ENCODE results near the gene LRIT2.

Gene LRIT2

DNA sequence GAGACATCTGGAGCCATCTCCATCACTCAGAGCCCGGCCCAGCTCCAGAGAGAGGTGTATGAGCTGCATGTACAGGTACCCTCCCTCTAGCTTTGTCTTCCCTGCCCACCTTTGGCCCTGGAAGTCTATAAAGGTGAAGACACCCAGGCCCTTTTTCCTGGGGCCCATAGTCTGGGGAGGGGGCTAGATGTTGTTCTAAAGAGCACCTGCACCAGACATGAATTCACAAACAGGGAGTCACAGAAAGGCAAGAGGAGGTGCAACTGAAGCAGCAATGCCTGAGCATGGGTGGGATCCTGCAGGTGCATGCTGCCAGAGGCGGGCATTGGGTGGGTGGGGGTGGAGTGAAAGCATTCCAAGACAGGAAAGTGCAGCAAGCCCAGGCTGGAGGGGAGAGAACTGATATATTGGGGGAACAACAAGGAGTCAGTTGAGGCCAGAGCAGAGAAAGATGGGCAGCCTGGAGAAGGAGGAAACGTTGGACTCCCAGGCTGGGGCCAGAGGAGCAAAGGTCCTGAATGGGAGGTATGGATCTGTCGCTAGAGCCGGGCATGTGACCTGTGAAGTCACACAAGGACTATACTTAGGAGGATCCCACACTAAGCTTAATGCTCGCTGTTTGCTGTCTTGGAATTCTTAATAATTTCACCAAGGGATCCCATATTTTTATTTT is 19.4 kb downstream of the LRIT2 start:
- no peak for DNase-seq (ENCODE audit: low spot score)
- no peak for FAIRE-seq

- peak; percentile 55 for DNase-seq (ENCODE audit: low spot score)
- peak; percentile 59 for FAIRE-seq
Measured at GRCh38 chr10:84205049-84205852, 20.1 kb downstream of the LRIT2 start.

DNA sequence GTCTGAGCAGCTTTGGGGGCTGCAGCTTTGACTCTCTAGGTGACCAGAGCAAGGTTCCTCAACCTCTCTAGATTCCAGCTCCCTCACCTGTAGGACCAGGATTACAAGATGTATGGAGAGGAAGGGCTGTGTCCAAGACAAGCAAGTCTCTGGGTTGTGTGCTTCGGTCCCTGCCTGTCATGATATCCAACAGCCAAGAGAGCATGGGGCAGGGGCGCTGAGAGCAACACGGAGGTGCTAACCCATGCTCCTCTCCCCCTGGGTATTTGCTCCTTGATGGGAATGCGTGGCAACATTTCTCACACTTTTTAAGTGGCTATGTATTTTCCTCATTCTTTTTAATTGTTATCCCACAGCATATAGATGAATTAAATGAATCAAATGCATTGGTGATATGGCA is 20.7 kb downstream of the LRIT2 start:
- no peak for FAIRE-seq
- DNase-seq (ENCODE audit: low spot score): no peak

DNA sequence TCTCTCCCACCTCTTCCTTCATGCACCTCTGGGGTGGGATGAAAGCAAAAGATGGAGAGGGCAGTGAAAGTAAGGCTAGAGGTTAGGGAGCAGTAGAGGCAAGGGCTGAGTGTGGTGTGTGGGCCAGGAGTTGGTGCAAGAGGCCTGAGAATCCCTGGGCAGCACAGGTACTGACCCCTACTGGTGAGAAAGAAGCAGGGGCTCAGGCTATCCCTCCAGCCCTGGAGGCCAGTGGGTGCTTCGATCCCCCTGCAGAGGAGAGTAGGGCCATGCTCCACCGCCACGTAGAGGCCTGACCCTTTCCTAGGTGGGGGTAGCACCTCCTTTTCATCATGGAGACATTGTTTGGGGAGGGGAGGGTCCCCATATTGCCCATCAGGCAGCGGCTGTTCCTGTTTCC is 21.2 kb downstream of the LRIT2 start:
- no peak for FAIRE-seq
- DNase-seq (ENCODE audit: low spot score): peak; percentile 30

- no peak for FAIRE-seq
- DNase-seq (ENCODE audit: low spot score): no peak
Measured at GRCh38 chr10:84202349-84202748, 23.0 kb downstream of the LRIT2 start.

DNA sequence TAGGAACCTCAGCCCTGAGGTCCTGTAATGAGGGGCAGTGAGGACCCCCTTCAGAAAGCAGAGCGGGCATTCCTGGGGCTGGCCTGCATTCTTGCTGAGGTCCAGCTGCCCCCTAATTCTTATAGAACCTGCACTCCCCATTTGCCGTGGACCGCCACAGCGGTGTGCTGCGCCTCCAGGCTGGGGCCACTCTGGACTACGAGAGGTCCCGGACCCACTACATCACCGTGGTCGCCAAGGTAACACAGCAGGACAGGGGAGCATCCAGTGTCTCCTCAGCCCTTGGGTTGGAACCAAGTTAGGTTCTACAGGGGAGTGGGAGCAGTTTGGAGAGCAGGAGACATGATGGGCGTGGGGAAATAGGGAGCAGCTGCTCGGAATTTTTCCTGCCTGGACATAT is 23.7 kb downstream of the LRIT2 start:
- FAIRE-seq (no peak), DNase-seq (ENCODE audit: low spot score) (no peak)

GRCh38 chr10:84201244-84201606 is 24.1 kb downstream of the LRIT2 start:
- FAIRE-seq: no peak
- no peak for DNase-seq (ENCODE audit: low spot score)

- FAIRE-seq (no peak), DNase-seq (ENCODE audit: low spot score) (no peak)
Measured at GRCh38 chr10:84200537-84201243, 24.7 kb downstream of the LRIT2 start.

- FAIRE-seq: no peak
- DNase-seq (ENCODE audit: low spot score): no peak
Measured at GRCh38 chr10:84198206-84198915, 27.0 kb downstream of the LRIT2 start.

DNA sequence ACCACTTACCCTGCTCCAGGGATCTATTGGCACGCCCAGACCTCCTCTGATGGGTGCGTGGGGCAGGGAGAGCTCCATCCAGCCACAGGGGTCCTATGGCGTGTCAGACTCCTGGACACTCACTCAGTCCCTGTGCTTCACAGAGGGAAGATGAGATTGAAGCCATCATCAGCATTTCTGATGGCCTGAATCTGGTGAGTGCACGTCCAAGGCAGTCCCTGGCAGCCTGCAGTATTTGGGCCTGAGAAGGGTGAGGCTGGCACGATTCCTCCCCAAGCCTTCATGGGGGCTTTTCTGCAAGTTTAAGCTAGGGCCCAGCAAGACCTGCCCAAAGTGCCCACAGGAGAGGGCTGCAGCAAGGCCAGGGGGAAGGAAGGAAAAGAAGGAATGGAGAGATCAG is 27.7 kb downstream of the LRIT2 start:
- FAIRE-seq: no peak

GRCh38 chr10:84196941-84197340 is 28.4 kb downstream of the LRIT2 start:
- DNase-seq (ENCODE audit: low spot score): no peak
- no peak for FAIRE-seq

More for the DNA sequence above, 27.7 kb downstream of the LRIT2 start:
- DNase-seq (ENCODE audit: low spot score): no peak

DNA sequence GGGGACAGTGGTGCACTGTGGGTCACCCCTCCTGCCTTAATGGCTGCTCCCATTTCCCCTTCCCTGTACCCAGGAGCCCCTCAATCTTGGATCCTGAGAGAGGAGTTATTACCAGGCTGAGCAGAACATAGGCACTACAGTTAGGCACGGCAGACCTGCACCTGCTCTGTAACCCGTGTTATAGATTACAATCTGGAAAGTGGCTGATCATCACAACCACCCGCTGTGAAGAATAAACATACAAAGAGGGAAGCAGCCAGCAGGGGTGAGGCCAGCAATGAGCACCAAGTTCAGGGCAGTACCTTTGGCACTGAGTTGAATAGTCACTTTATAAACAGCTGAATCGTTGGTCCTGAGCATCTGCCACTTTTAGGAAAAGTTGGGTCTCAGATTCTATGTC is 29.3 kb downstream of the LRIT2 start:
- DNase-seq (ENCODE audit: low spot score): no peak
- FAIRE-seq: no peak

DNA sequence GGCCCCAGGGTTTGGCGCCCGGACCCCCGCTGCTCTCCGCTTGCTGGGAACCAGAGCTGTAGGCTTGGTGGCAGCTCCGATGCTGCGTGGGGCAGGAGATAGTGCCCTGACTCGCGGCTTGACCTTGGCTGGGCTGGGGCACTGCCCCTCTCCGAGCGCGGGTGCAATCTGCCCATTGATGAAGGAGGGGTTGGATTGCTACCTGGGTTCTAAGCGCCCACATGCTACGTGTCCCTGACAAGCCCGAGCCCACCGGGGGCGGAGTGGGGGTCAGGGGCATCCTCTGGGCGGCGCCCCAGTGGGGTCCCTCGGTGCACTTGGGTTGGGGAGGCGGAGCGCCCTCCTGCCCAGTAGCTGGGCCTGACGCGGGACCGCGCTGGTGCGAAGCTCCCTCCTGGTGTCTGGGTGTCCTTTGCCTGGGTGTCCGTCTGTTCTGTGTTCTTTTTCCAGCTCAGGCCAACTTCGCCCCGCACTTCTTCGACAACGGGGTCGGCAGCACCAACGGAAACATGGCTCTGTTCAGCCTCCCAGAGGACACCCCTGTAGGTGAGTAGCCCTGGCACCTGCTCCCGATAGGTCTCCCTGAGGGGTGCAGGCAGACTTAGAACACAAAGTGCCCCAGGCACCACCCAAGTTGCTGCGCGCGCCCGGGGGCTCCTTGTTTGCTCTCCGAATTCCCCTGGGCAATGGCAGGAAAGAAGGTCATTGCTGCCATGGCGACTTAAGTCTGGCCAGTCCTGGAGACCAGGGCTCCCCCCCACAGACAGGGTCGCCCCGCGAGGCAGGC is 30.1 kb downstream of the LRIT2 start:
- no peak for FAIRE-seq
- DNase-seq (ENCODE audit: low spot score): no peak

DNA sequence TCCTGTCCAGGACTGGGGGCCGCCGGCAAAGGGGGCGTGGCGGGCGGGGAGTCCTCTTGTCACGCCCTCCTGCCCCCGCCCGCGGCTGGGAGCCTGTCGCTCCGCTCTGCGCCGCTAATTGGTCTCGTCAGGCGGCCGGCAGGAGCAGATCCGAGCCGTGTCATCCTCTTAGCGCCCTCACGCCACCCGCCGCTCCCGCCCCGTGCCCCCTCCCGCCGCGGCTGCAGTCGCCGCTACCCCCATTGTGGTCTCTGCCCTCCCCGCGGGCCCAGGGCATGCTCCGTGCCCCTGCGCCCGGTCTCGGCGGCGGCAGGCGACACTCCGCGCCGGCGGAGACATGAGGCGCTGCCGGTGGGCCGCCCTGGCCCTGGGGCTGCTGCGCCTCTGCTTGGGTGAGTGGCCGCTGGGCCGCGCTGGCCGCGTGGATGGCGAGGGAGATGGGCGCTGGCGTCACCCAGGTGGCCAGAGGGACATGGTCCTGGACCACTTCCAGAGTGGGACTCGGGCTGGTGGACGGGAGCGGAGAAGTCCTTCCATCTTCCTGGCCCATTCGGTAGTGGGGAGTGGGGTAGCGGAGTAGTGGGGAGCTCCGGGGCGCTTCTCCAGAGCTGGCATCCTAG is 30.8 kb downstream of the LRIT2 start, which contains the start of gene CDHR1:
TSS of gene CDHR1 (plus strand) at position 114 of the 620 bp plus-strand sequence. CDS start at position 338, 224 bp downstream.
- DNase-seq (ENCODE audit: low spot score) (peak; percentile 71), FAIRE-seq (no peak)

GRCh38 chr10:84193846-84194423 is 31.4 kb downstream of the LRIT2 start:
- DNase-seq (ENCODE audit: low spot score): no peak
- no peak for FAIRE-seq

DNA sequence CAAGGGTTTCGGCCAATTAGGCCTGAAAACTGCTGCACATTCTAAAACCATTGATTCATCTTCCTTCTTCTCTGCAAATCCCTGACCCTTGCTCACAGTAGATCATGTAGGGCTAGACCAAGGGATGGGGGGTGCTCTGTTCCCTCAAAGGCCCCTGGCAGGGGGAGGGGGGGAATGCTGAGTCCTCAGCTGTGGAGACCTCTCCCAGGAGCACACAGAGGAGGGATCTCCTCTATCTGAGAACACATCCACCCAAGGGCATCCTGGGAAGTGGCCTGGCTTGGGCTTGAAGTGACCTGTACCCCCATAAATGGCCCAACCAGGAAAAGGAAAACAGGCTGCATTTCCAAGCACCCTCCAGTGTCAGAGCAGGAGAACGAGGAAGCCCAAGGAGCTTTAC is 32.0 kb downstream of the LRIT2 start:
- no peak for DNase-seq (ENCODE audit: low spot score)
- FAIRE-seq: no peak

- peak; percentile 58 for FAIRE-seq
- DNase-seq (ENCODE audit: low spot score): no peak
Measured at GRCh38 chr10:84191106-84191505, 34.2 kb downstream of the LRIT2 start.

DNA sequence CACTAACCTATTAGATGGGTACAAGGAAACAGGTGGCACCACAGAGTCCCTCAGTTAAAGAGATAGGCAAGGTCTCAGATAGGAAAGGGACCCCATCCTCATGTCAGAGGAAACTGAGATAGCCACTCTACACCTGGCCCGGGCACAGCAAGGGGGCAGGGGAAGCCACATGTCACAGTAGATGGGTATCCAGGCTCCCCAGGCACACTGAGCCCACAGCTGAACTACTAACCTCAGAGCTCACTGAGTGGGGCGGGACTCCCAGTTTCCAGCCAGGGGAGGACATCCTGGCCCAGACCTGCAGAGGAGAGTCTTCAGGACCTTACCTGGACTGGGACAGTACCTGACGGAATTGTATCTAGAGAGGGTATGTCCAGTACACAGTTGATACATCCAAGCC is 34.7 kb downstream of the LRIT2 start:
- no peak for DNase-seq (ENCODE audit: low spot score)
- FAIRE-seq: no peak

DNA sequence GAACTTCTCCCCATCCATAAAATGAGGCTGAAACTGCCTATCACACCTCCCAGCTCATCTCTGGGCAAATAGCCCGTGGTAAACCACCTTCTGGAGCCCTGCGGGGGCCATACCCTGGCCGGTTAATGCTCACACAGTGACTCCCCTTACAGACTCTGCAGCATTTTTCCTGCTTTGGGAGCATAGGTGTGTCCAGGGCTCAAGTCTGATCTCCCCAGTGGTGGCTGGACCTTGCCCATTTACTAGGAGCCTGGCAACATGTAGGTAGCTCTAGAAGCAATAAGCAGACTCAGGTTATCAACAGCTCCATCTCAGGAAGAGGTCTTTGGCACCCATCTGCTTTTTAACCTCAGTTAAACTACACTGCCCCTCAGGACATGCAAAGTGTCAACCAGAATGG is 36.5 kb downstream of the LRIT2 start:
- DNase-seq (ENCODE audit: low spot score) (no peak), FAIRE-seq (no peak)

All from urothelium cell line (cell line).